Breast epithelium (tissue), 4 donors: ENCODE results near the gene SORBS1. TPM values are rescaled to one million over a fixed set of nuclear protein-coding genes. Genes with fewer than 3 reads are reported as not detected.

Experiments
- DNase-seq, 2 donors: peaks; one replicate each; pipeline ENCODE4 v3.0.0-alpha.2; 2019; ENCODE audit warnings: low spot score in 2 of 2
- H3K27ac ChIP-seq, 2 donors: fragments of 200-600 bp; sonication (generic) in 1 of 2; one replicate each; pipeline ENCODE4 v1.5.1; 2016 to 2019; ENCODE audit warnings: mild to moderate bottlenecking in 1 of 2
- H3K27me3 ChIP-seq, 2 donors: fragments of 200-600 bp; sonication (generic) in 1 of 2; one replicate each; pipeline versions ENCODE4 v1.5.1 to v1.6.0; 2017 to 2019; ENCODE audit warnings: control low read depth in 1 of 2, mild to moderate bottlenecking in 1 of 2
- H3K36me3 ChIP-seq: fragments of 200-600 bp; one replicate; pipeline ENCODE4 v1.5.1; 2019
- H3K4me1 ChIP-seq, 2 donors: fragments of 200-600 bp; sonication (generic); one replicate each; pipeline ENCODE4 v1.5.1; 2016 to 2019; ENCODE audit warnings: control low read depth in 1 of 2
- H3K4me3 ChIP-seq, 3 donors: fragments of 200-600 bp; sonication (generic); 1 replicate in 2 of 3; 2 replicates in 1 of 3; pipeline ENCODE4 v1.5.1; 2016 to 2019; ENCODE audit warnings: mild to moderate bottlenecking in 3 of 3, moderate library complexity in 2 of 3
- H3K9me3 ChIP-seq, 2 donors: fragments of 200-600 bp; sonication (generic) in 1 of 2; one replicate each; pipeline ENCODE4 v1.5.1; 2016 to 2019; ENCODE audit warnings: control low read depth in 1 of 2
- POLR2A ChIP-seq: fragments of 450-650 bp; IDR thresholded peaks from one replicate; pipeline ENCODE4 v1.6.1; 2016; ENCODE audit warnings: antibody characterized with exemption, mild to moderate bottlenecking, moderate library complexity
- POLR2AphosphoS5 ChIP-seq, 3 donors: sonication (generic); formaldehyde crosslinking; IDR thresholded peaks; one replicate each; pipeline ENCODE4 v1.6.1; 2017; ENCODE audit warnings: antibody characterized with exemption in 3 of 3
- intact Hi-C: fragments of 100-400 bp; cut with DNase I; formaldehyde crosslinking; loops from one replicate; pipeline ENCODE4 v1.15.1; 2023; ENCODE audit warnings: low total_unique reads
- total RNA-seq, 3 donors: library from RNA; depleted of rRNA; stranded (reverse); fragments of >200 nt; gene quantifications; one replicate each; pipeline ENCODE4 v1.1.0, GENCODE V29; 2016
- TF ChIP-seq, protein P1 (sequence below), 3 donors: fragments of 450-650 bp; IDR thresholded peaks; one replicate each; pipeline ENCODE4 v1.5.1; 2016 to 2017; ENCODE audit warnings: antibody characterized with exemption in 3 of 3, mild to moderate bottlenecking in 3 of 3, moderate library complexity in 3 of 3

SORBS1 gene
- total RNA-seq, 3 donors from 2014 or later, result 156 to 455 (median 200) TPM

DNA sequence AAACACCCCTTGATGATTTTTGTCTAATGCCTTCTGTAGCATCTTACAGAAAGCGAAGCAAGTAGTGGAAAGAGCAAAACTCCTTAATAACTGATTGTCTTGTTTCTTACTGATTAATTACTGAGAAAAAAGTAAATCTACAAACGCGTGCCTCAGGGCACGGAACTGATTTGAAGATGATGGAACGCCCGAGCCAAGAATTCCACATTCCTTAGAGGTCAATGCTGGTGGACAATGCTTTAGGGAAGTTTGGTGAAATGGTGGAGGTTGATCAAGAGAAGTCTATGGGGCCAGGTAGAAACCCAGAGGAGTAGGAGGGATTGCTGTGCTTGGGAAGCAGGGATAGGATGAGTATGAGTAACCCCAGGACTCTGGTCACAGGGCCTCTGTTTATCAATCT, 5.0 kb upstream of the SORBS1 start:
- Histone ChIP-seq H3K4me3 (no peak overlapping the region), H3K36me3 (no peaks in the 10 kb centered on the region), H3K27ac (no peak overlapping the region), H3K9me3 (no peaks in the 10 kb centered on the region), H3K27me3 (no peaks in the 10 kb centered on the region), H3K4me1 (no peaks in the 10 kb centered on the region)
- intact Hi-C loops, result no loop called here
- TF ChIP-seq POLR2A, result no peak
- TF ChIP-seq POLR2AphosphoS5 (IDR thresholded peaks at IDR 0.05), result no peak
- TF ChIP-seq, protein P1, sequence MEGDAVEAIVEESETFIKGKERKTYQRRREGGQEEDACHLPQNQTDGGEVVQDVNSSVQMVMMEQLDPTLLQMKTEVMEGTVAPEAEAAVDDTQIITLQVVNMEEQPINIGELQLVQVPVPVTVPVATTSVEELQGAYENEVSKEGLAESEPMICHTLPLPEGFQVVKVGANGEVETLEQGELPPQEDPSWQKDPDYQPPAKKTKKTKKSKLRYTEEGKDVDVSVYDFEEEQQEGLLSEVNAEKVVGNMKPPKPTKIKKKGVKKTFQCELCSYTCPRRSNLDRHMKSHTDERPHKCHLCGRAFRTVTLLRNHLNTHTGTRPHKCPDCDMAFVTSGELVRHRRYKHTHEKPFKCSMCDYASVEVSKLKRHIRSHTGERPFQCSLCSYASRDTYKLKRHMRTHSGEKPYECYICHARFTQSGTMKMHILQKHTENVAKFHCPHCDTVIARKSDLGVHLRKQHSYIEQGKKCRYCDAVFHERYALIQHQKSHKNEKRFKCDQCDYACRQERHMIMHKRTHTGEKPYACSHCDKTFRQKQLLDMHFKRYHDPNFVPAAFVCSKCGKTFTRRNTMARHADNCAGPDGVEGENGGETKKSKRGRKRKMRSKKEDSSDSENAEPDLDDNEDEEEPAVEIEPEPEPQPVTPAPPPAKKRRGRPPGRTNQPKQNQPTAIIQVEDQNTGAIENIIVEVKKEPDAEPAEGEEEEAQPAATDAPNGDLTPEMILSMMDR (IDR thresholded peaks at IDR 0.05), result no peak
- no peak for DNase-seq

DNA sequence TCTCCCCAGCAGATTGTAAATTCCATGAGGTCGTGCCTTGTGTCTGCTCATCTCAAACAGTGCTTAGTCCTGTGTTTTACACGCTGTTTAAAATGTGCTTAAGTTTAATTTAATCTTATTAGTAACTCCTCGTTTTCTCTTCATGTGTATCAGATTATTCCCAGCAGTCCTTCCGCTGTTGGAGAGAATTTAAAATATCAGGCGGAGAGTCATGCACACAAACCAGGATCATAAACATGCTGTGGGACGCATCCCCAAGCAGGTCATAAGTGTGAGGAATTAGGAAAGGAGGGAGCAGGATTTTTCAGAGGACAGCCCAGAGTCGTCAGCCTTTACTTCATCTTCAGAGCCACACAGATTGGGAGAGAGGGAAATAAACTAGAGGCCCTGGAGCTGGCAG, 4.2 kb upstream of the SORBS1 start:
- Histone ChIP-seq H3K9me3 (no peaks in the 10 kb centered on the region), H3K4me1 (no peaks in the 10 kb centered on the region), H3K36me3 (no peaks in the 10 kb centered on the region), H3K4me3 (no peak overlapping the region), H3K27ac (no peak overlapping the region), H3K27me3 (no peaks in the 10 kb centered on the region)
- no peak for DNase-seq
- intact Hi-C loops, result no loop called here
- no peak for TF ChIP-seq POLR2AphosphoS5 (IDR thresholded peaks at IDR 0.05)
- no peak for TF ChIP-seq POLR2A
- TF ChIP-seq, protein P1 (IDR thresholded peaks at IDR 0.05), result no peak

- intact Hi-C loops, result no loop called here
- Histone ChIP-seq H3K4me1 (no peaks in the 10 kb centered on the region), H3K27me3 (no peaks in the 10 kb centered on the region), H3K36me3 (no peaks in the 10 kb centered on the region), H3K27ac (no peak overlapping the region), H3K4me3 (no peak overlapping the region), H3K9me3 (no peaks in the 10 kb centered on the region)
- no peak for DNase-seq
- TF ChIP-seq POLR2A (no peak), POLR2AphosphoS5 (IDR thresholded peaks at IDR 0.05) (no peak)
- TF ChIP-seq, protein P1 (IDR thresholded peaks at IDR 0.05), result no peak
These were observed 3.1 kb upstream of the SORBS1 start for GRCh38 chr10:95564291-95564690.

GRCh38 chr10:95562341-95562965, 1.3 kb upstream of the SORBS1 start:
- TF ChIP-seq POLR2A (no peak), POLR2AphosphoS5 (IDR thresholded peaks at IDR 0.05) (no peak)
- TF ChIP-seq, protein P1 (IDR thresholded peaks at IDR 0.05), result no peak
- Histone ChIP-seq H3K36me3 (no peaks in the 10 kb centered on the region), H3K9me3 (no peaks in the 10 kb centered on the region), H3K27me3 (no peaks in the 10 kb centered on the region), H3K4me3 (no peak overlapping the region), H3K4me1 (peaks cover 0 to 9% of the 10 kb centered on the region in 2 donors), H3K27ac (no peak overlapping the region)
- intact Hi-C loops, result no loop called here
- DNase-seq, result no peak

GRCh38 chr10:95561864-95562177, 650 bp upstream of the SORBS1 start:
- intact Hi-C loops, result no loop called here
- no peak for DNase-seq
- TF ChIP-seq POLR2AphosphoS5 (IDR thresholded peaks at IDR 0.05) (no peak), POLR2A (no peak)
- TF ChIP-seq, protein P1 (IDR thresholded peaks at IDR 0.05), result no peak
- Histone ChIP-seq H3K36me3 (no peaks in the 10 kb centered on the region), H3K4me1 (peaks cover 0 to 9% of the 10 kb centered on the region in 2 donors), H3K27ac (peak overlapping the region in 1 of 2 donors; percentile 83), H3K27me3 (no peaks in the 10 kb centered on the region), H3K9me3 (no peaks in the 10 kb centered on the region), H3K4me3 (peak overlapping the region; percentile 63 to 92 (median 82))
